GM18867 (cell line): ENCODE measurements around the gene ADD2.

ENCODE experiments used
- ATAC-seq: cut with Tn5 transposase; IDR thresholded peaks from one replicate; pipeline ENCODE4 v1.9.1; 2021; ENCODE audit warnings: mild to moderate bottlenecking, moderate library complexity; ENCODE audit not compliant: unreplicated experiment

The ADD2 gene

GRCh38 chr2:70608373-70608772 is 159.6 kb downstream of the ADD2 start:
- ATAC-seq = no peak

- no peak for ATAC-seq
Observed at GRCh38 chr2:70607121-70607561, 160.9 kb downstream of the ADD2 start.
